Endothelial cell of umbilical vein (primary cell): ENCODE results near the gene CASK. TPM values are rescaled to one million over a fixed set of nuclear protein-coding genes. Genes with fewer than 3 reads are reported as not detected.

Experiments used
- BruUV-seq: library from RNA; stranded (reverse); fragments of 400-500 nt; replicated peaks from 2 replicates; lab custom pipeline; 2021; lab: Mats Ljungman, UMichigan
- CTCF ChIA-PET: fragments of 300-600, 350-600 bp; sonication (Branson Sonifier 250); formaldehyde crosslinking; loops from one replicate; lab custom pipeline; 2021; ENCODE audit warnings: antibody characterized with exemption, inconsistent platforms; lab: Charles Lee
- POLR2A ChIA-PET: fragments of 300-600, 350-600 bp; sonication (Branson Sonifier 250); formaldehyde crosslinking; loops from one replicate; lab custom pipeline; 2021; ENCODE audit warnings: antibody characterized with exemption, inconsistent platforms; lab: Charles Lee
- DNase-seq: peaks from one replicate; pipeline ENCODE4 v3.0.0-alpha.2; 2011; ENCODE audit warnings: low read depth, low spot score
- FAIRE-seq: peaks from 2 replicates; lab custom pipeline; 2011; peaks lifted over from hg19 to GRCh38; lab: Jason Lieb, UNC
- H2AFZ ChIP-seq: 2 replicates; pipeline ENCODE4 v1.6.0; 2012; ENCODE audit warnings: low read depth, low read length, control low read depth, inconsistent platforms
- H3K27ac ChIP-seq: 2 replicates; pipeline ENCODE4 v1.5.1; 2011; ENCODE audit warnings: low read depth, mild to moderate bottlenecking, control low read depth, low read length, moderate library complexity; ENCODE audit not compliant: insufficient read depth
- H3K27me3 ChIP-seq, 2 experiments: 2 replicates each; pipeline versions ENCODE4 v1.6.0 to v1.6.1; 2011; ENCODE audit warnings: low read length in 2 of 2, mixed read lengths in 1 of 2; ENCODE audit not compliant: control insufficient read depth in 2 of 2, insufficient read depth in 2 of 2
- H3K36me3 ChIP-seq, 2 experiments: 2 replicates in 1 of 2; 3 replicates in 1 of 2; pipeline ENCODE4 v1.5.1; 2011; ENCODE audit warnings: low read length in 2 of 2, mild to moderate bottlenecking in 1 of 2, moderate library complexity in 1 of 2; ENCODE audit not compliant: control insufficient read depth in 2 of 2, insufficient read depth in 2 of 2; ENCODE audit errors: extremely low read depth in 1 of 2
- H3K4me1 ChIP-seq: 3 replicates; pipeline ENCODE4 v1.5.1; 2011; ENCODE audit warnings: mild to moderate bottlenecking, low read length; ENCODE audit not compliant: control insufficient read depth, insufficient read depth; ENCODE audit errors: extremely low read depth
- H3K4me2 ChIP-seq: 2 replicates; pipeline ENCODE4 v1.6.1; 2011; ENCODE audit warnings: low read length, control low read depth, mixed read lengths; ENCODE audit not compliant: insufficient read depth
- H3K4me3 ChIP-seq, 3 experiments: fragments of 200-600 bp in 1 of 3; sonication (generic), shearing (Covaris generic) in 1 of 3; replicated peaks in 1 of 3; 2 replicates each; pipeline ENCODE4 v1.5.1; 2011 to 2016; ENCODE audit warnings: control low read depth in 3 of 3, low read length in 3 of 3, mild to moderate bottlenecking in 2 of 3, inconsistent platforms in 1 of 3, low read depth in 1 of 3, moderate library complexity in 1 of 3; ENCODE audit not compliant: insufficient read depth in 1 of 3
- H3K79me2 ChIP-seq: 2 replicates; pipeline ENCODE4 v1.6.0; 2012; ENCODE audit warnings: low read length, inconsistent platforms; ENCODE audit not compliant: control insufficient read depth, insufficient read depth
- H3K9ac ChIP-seq: replicated peaks from 2 replicates; pipeline ENCODE3; 2011; ENCODE audit warnings: low read length, control low read depth; ENCODE audit not compliant: insufficient read depth; ENCODE audit errors: extremely low read depth
- H3K9me1 ChIP-seq: replicated peaks from 3 replicates; pipeline ENCODE4 v1.6.0; 2011; ENCODE audit warnings: mild to moderate bottlenecking, low read length; ENCODE audit not compliant: control insufficient read depth, insufficient read depth; ENCODE audit errors: extremely low read depth
- H3K9me3 ChIP-seq: replicated peaks from 2 replicates; pipeline ENCODE4 v1.5.1; 2012; ENCODE audit warnings: low read length, inconsistent platforms; ENCODE audit not compliant: control insufficient read depth, insufficient read depth
- H4K20me1 ChIP-seq: replicated peaks from 2 replicates; pipeline ENCODE3; 2011; ENCODE audit warnings: mild to moderate bottlenecking, low read length; ENCODE audit not compliant: control insufficient read depth, insufficient read depth; ENCODE audit errors: extremely low read depth
- CTCF ChIP-seq, 2 donors: IDR thresholded peaks; 1 replicate in 1 of 2; 2 replicates in 1 of 2; pipeline ENCODE4 v1.5.1; 2011; ENCODE audit warnings: low read length in 2 of 2, mild to moderate bottlenecking in 2 of 2, moderate library complexity in 2 of 2, control low read depth in 1 of 2, inconsistent platforms in 1 of 2, low read depth in 1 of 2; ENCODE audit not compliant: insufficient read depth in 1 of 2; ENCODE audit errors: extremely low read depth in 1 of 2
- EZH2 ChIP-seq: IDR thresholded peaks from 2 replicates; pipeline ENCODE4 v1.6.1; 2012; ENCODE audit warnings: borderline replicate concordance, low read depth, mild to moderate bottlenecking, moderate library complexity, low read length, inconsistent platforms; ENCODE audit not compliant: severe bottlenecking
- FOS ChIP-seq: IDR thresholded peaks from 2 replicates; pipeline ENCODE4 v1.6.1; 2011; ENCODE audit warnings: mild to moderate bottlenecking, low read length, moderate library complexity, borderline replicate concordance; ENCODE audit not compliant: insufficient read depth
- GATA2 ChIP-seq: IDR thresholded peaks from 2 replicates; pipeline ENCODE4 v1.7.0; 2011; ENCODE audit warnings: low read depth, mild to moderate bottlenecking, moderate library complexity, mixed read lengths, low read length; ENCODE audit not compliant: insufficient read length, insufficient read depth
- JUN ChIP-seq: IDR thresholded peaks from 2 replicates; pipeline ENCODE4 v1.6.1; 2011; ENCODE audit warnings: borderline replicate concordance, low read depth; ENCODE audit not compliant: insufficient read length, insufficient read depth
- MYC ChIP-seq: IDR thresholded peaks from one replicate; pipeline ENCODE4 v1.6.1; 2011; ENCODE audit warnings: mild to moderate bottlenecking, low read depth, low read length
- POLR2A ChIP-seq: IDR thresholded peaks from 2 replicates; pipeline ENCODE4 v1.6.1; 2012; ENCODE audit warnings: low read depth, mild to moderate bottlenecking, control low read depth, low read length
- POLR2AphosphoS5 ChIP-seq: IDR thresholded peaks from 2 replicates; pipeline ENCODE4 v1.6.1; 2012; ENCODE audit warnings: low read depth, mild to moderate bottlenecking, control low read depth, low read length, moderate library complexity; ENCODE audit not compliant: insufficient read depth
- dilution Hi-C: fragments of 300-500 bp; cut with MboI; formaldehyde crosslinking; loops from one replicate; pipeline ENCODE4 v1.15.0; 2019; ENCODE audit warnings: low sequenced_read_pairs; ENCODE audit not compliant: extremely low pct_ligation_motif_present
- intact Hi-C: fragments of 100-400 bp; cut with micrococcal nuclease; formaldehyde crosslinking; loops from one replicate; pipeline ENCODE4 v1.10.0; 2022
- polyA plus RNA-seq, 4 experiments: library from polyadenylated mRNA; depleted of rRNA in 3 of 4; stranded (reverse) in 3 of 4; unstranded in 1 of 4; fragments of >200 nt; gene quantifications; 2 replicates each; pipeline versions ENCODE4 v1.2.1 to v1.2.3, GENCODE V29; 2011 to 2012; ENCODE audit warnings: missing spikeins in 1 of 4
- total RNA-seq: library from RNA; stranded (reverse); gene quantifications from 2 replicates; pipeline ENCODE4 v1.2.3, GENCODE V29; 2021
- TF ChIP-seq, protein P1 (sequence below): IDR thresholded peaks from 2 replicates; pipeline ENCODE4 v1.6.1; 2011; ENCODE audit not compliant: insufficient read depth, insufficient read length

The CASK gene
- total and polyA plus RNA-seq, 2 donors (not counting 3 experiments of a cell fraction or from before 2014, with no cell fraction given): 6.4 to 30.4 TPM

DNA sequence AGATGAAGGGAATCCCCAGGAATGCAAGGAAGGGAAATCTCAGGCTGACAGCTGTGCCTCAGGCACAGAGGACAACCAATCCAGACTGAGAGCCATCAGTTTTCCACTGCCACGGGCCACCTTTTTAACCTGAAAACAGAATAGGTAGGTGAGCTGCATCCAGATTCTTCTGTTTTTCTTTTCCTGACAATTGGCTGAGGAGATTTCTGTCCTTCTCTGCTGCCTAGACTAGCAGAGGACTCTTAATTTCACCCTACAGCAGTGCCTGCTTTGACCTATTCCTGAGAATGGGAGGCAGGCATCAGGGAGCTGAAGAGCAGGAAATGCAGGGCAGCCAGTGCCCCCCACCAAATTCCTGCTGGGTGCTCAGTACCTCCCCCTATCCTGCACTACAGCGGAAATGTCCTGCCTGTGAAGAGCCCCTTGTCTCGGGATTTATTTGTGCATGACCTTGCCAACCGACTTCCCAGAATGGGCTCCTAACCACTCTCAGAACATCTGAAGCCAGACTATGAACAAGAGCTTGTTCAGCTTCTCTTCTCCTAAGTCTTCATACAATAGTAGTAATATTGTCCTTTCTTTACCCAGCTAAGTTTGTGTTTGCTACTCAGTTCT is 65.1 kb downstream of the CASK start:
- intact Hi-C loops: no loop called here
- H3K9me1 ChIP-seq: no peaks in the 10 kb centered on the region
- H3K27me3 ChIP-seq: no peaks in the 10 kb centered on the region
- FAIRE-seq (no peak), DNase-seq (no peak)
- no peaks in the 10 kb centered on the region for H3K79me2 ChIP-seq
- H4K20me1 ChIP-seq: no peaks in the 10 kb centered on the region
- H3K36me3 ChIP-seq: no peaks in the 10 kb centered on the region
- H3K4me1 ChIP-seq: no peaks in the 10 kb centered on the region
- H3K9me3 ChIP-seq: no peaks in the 10 kb centered on the region
- ChIA-PET CTCF (no interaction called here), POLR2A (no interaction called here)
- dilution Hi-C loops: no loop called here
- no peak overlapping the region for H3K4me3 ChIP-seq
- H3K9ac ChIP-seq: no peak overlapping the region
- TF ChIP-seq POLR2A (no peak), GATA2 (no peak), POLR2AphosphoS5 (no peak), MYC (no peak), EZH2 (no peak), FOS (no peak), CTCF (IDR thresholded peaks at IDR 0.05; ENCODE audit: extremely low read depth in 1 of 2, insufficient read depth in 1 of 2, low read depth in 1 of 2, low read length in 2 of 2) (no peak), JUN (no peak)
- TF ChIP-seq, protein P1, sequence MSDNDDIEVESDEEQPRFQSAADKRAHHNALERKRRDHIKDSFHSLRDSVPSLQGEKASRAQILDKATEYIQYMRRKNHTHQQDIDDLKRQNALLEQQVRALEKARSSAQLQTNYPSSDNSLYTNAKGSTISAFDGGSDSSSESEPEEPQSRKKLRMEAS: no peak
- BruUV-seq: no TSS peak
- no peak overlapping the region for H2AFZ ChIP-seq
- H3K4me2 ChIP-seq: no peak overlapping the region
- no peak overlapping the region for H3K27ac ChIP-seq
